MCF 10A (cell line): ENCODE results near the gene KNSTRN. TPM values are rescaled to one million over a fixed set of nuclear protein-coding genes. Genes with fewer than 3 reads are reported as not detected.

Experiments
- BruUV-seq: library from RNA; stranded (reverse); fragments of 400-500 nt; replicated peaks from 2 replicates; lab custom pipeline; 2021; lab: Mats Ljungman, UMichigan
- CTCF ChIA-PET: fragments of 300-600 bp; sonication (Branson Sonifier 250); formaldehyde crosslinking; extraction: SDS; loops from one replicate; lab custom pipeline; 2021; ENCODE audit warnings: antibody characterized with exemption, inconsistent platforms; lab: Yijun Ruan, JAX
- POLR2A ChIA-PET: fragments of 300-600, 350-650 bp; sonication (Branson Sonifier 250); formaldehyde crosslinking; extraction: SDS; loops from one replicate; lab custom pipeline; 2020; ENCODE audit warnings: antibody characterized with exemption, inconsistent platforms; lab: Yijun Ruan, JAX
- DNase-seq: peaks from one replicate; pipeline ENCODE4 v3.0.0-alpha.2; 2018; ENCODE audit not compliant: unreplicated experiment
- H3K27ac Mint-ChIP-seq: one replicate; pipeline ENCODE4 v1.8.0; 2022; ENCODE audit warnings: mild to moderate bottlenecking, low read depth, mixed read lengths; ENCODE audit not compliant: unreplicated experiment
- H3K27me3 Mint-ChIP-seq: one replicate; pipeline ENCODE4 v1.8.0; 2022; ENCODE audit warnings: mixed read lengths; ENCODE audit not compliant: insufficient read depth, unreplicated experiment
- H3K36me3 Mint-ChIP-seq: one replicate; pipeline ENCODE4 v1.8.0; 2022; ENCODE audit warnings: mild to moderate bottlenecking, moderate library complexity, mixed read lengths; ENCODE audit not compliant: insufficient read depth, unreplicated experiment
- H3K4me1 Mint-ChIP-seq: one replicate; pipeline ENCODE4 v1.8.0; 2022; ENCODE audit warnings: mixed read lengths; ENCODE audit not compliant: insufficient read depth, unreplicated experiment
- H3K4me3 Mint-ChIP-seq: one replicate; pipeline ENCODE4 v1.8.0; 2022; ENCODE audit warnings: mild to moderate bottlenecking, moderate library complexity, mixed read lengths; ENCODE audit not compliant: unreplicated experiment
- H3K9me3 Mint-ChIP-seq: one replicate; pipeline ENCODE4 v1.8.0; 2022; ENCODE audit warnings: mixed read lengths; ENCODE audit not compliant: unreplicated experiment
- intact Hi-C: fragments of 100-400 bp; cut with micrococcal nuclease; formaldehyde crosslinking; loops from 2 replicates; pipeline ENCODE4 v1.14.1; 2022
- total RNA-seq: library from RNA; stranded (reverse); gene quantifications from 2 replicates; pipeline ENCODE4 v1.2.3, GENCODE V29; 2022
- TF ChIP-seq, protein P1 (sequence below): fragments of 200-600 bp; IDR thresholded peaks from one replicate; pipeline ENCODE4 v1.8.0; 2022; ENCODE audit warnings: antibody characterized with exemption, mild to moderate bottlenecking; ENCODE audit not compliant: unreplicated experiment

The KNSTRN gene
- total RNA-seq, 1 experiment from 2014 or later: 47.4 TPM

DNA sequence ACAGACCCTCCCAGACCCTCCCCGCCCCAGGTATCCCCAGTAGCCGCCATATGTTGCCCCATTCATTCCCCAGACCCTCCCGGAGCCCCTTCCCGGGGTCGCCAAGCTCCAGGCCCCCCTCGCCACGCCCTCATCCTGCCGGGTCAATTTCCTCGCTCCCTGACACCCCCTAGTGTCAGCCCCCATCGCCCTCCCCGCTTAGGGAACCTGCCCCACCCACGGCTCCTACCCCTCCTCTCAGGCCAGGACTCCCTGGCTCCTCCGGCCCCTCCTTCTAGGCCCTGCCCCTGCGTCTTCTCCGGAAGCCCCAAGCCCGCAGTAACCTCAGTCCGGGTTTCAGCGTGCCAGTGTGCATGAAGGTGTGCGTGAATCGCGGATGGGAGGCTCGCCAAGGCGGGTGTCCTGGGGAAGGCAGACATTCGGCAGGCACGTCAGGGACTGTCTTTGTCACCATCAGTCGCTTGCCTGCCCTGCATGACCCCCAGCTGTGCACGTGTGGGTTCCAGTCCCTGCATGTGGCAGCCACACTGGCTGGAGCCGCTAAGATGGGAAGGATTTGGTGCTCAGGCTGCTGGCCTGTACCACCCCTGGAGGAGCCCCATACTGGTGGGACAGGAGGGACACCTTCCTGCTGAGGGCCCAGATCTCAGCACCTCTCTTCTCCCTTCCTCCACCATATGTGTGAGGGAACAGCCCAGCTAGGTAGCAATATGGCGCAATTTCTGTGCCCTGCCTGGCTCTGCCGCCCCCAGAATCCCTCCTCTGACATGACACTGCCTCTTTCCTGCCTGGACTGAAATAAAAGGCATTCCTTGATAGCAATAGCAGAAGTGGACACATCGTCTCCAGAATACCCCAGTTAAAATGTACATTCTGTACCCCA, 23.8 kb upstream of the KNSTRN start:
- Mint-ChIP-seq H3K4me1 (no peaks in the 10 kb centered on the region), H3K4me3 (peak overlapping the region; percentile 73), H3K27ac (no peak overlapping the region), H3K27me3 (no peaks in the 10 kb centered on the region), H3K36me3 (peaks cover 13% of the 10 kb centered on the region), H3K9me3 (no peaks in the 10 kb centered on the region)
- TF ChIP-seq, protein P1, sequence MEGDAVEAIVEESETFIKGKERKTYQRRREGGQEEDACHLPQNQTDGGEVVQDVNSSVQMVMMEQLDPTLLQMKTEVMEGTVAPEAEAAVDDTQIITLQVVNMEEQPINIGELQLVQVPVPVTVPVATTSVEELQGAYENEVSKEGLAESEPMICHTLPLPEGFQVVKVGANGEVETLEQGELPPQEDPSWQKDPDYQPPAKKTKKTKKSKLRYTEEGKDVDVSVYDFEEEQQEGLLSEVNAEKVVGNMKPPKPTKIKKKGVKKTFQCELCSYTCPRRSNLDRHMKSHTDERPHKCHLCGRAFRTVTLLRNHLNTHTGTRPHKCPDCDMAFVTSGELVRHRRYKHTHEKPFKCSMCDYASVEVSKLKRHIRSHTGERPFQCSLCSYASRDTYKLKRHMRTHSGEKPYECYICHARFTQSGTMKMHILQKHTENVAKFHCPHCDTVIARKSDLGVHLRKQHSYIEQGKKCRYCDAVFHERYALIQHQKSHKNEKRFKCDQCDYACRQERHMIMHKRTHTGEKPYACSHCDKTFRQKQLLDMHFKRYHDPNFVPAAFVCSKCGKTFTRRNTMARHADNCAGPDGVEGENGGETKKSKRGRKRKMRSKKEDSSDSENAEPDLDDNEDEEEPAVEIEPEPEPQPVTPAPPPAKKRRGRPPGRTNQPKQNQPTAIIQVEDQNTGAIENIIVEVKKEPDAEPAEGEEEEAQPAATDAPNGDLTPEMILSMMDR: no peak
- CTCF ChIA-PET: interaction anchor here (0.7 to 6.8 kb wide), 4 partner anchors 10 to 119 kb away, joined by 3 to 38 read pairs (median 9); no protein-coding TSS in a partner anchor
- intact Hi-C loops: no loop called here
- BruUV-seq: no TSS peak
- no peak for DNase-seq
- POLR2A ChIA-PET: interaction anchor here (1.2 kb wide), 1 partner anchor 16 kb away, joined by 3 read pairs; no protein-coding TSS in a partner anchor

DNA sequence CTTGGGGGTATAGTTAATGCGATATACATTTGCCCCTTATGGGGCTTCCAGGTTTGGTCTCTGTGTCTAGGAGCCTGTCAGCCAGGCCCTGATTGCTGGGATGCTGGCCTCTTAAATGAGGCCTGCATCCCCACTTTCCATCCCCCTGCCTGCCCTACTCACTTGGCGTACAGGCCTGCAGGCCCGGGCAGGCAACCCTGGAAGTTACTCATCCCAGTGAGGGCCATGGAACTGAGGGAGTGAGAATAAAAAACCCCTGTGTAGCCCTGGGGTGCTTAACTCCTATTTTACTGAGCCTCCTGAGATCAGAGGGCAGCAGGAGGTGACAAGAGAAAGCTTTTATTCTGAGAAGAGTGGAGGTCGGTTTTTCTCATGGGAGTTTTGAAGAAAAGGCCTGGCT, 22.5 kb upstream of the KNSTRN start:
- Mint-ChIP-seq H3K4me1 (no peaks in the 10 kb centered on the region), H3K27me3 (no peaks in the 10 kb centered on the region), H3K27ac (no peak overlapping the region), H3K9me3 (no peaks in the 10 kb centered on the region), H3K36me3 (peaks cover 13% of the 10 kb centered on the region), H3K4me3 (no peak overlapping the region)
- POLR2A ChIA-PET: interaction anchor here (0.5 to 1.5 kb wide), 4 partner anchors 11 to 42 kb away, joined by 4 read pairs; partner anchors contain the start of gene CCDC9B
- TF ChIP-seq, protein P1: no peak
- no peak for DNase-seq
- CTCF ChIA-PET: interaction anchor here (0.5 to 6.8 kb wide), 5 partner anchors 8 to 86 kb away, joined by 3 to 38 read pairs (median 4); no protein-coding TSS in a partner anchor
- intact Hi-C loops: no loop called here
- BruUV-seq: no TSS peak

DNA sequence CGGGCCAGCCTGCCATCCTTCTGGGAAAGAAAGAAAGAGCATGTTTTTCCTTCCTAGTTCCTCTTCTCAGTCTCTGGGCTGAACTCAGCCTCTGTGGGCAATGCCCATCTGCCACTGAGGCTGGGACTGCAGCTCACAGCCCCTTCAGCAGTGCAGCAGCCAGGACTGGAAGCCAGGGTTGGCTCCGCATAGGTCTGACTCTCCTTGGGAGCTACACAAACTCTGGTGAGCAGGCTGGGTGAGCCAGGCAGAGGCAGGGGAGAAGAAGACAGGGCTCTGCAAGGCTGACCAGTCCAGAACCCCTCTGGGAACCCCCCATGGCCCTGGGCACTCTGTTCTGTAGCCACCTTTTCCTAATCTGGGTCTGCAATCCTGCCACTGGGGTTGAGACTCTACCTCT, 20.9 kb upstream of the KNSTRN start:
- Mint-ChIP-seq H3K4me3 (no peak overlapping the region), H3K9me3 (no peaks in the 10 kb centered on the region), H3K4me1 (no peaks in the 10 kb centered on the region), H3K27ac (no peak overlapping the region), H3K27me3 (no peaks in the 10 kb centered on the region), H3K36me3 (peaks cover 13% of the 10 kb centered on the region)
- ChIA-PET CTCF (interaction anchor here (0.6 to 1.1 kb wide), 2 partner anchors 17 to 62 kb away, joined by 3 to 4 read pairs; no protein-coding TSS in a partner anchor), POLR2A (no interaction called here)
- BruUV-seq: no TSS peak
- intact Hi-C loops: no loop called here
- DNase-seq: no peak
- TF ChIP-seq, protein P1: no peak

DNA sequence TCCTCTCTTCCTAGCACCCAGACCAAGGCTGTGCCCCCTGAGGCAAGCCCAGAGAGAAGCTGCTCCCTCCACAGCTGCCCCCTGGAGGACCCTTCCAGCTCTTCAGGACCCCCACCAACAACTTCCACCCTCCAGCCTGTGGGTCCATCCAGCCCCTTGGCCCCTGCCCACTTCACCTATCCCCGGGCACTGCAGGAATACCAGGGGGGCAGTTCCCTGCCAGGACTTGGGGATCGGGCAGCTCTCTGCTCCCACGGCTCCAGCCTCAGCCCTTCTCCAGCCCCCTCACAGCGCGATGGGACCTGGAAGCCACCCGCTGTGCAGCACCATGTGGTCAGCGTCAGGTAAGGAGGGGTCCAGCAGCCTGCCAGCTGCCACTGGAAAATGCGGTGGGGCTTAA, 18.9 kb upstream of the KNSTRN start:
- intact Hi-C loops: no loop called here
- no peak for DNase-seq
- Mint-ChIP-seq H3K4me3 (no peak overlapping the region), H3K36me3 (peaks cover 7% of the 10 kb centered on the region), H3K27ac (no peak overlapping the region), H3K27me3 (no peaks in the 10 kb centered on the region), H3K9me3 (no peaks in the 10 kb centered on the region), H3K4me1 (peaks cover 6% of the 10 kb centered on the region)
- TF ChIP-seq, protein P1: no peak
- BruUV-seq: no TSS peak
- POLR2A ChIA-PET: no interaction called here
- CTCF ChIA-PET: interaction anchor here (0.7 to 8.1 kb wide), 5 partner anchors 20 to 91 kb away, joined by 3 to 112 read pairs (median 4); partner anchors contain the start of gene CCDC9B
